Ramos (cell line): ENCODE results near the gene ARMC2.
"Not testable (repeated sequence)": the region's sequence is repeated elsewhere in the genome, so short reads cannot be mapped to it uniquely, and the experiment has no call there.

Source experiments
- in situ Hi-C: fragments of 300-500 bp; cut with MboI; formaldehyde crosslinking; loops from one replicate; pipeline ENCODE4 v1.14.3; 2022; ENCODE audit warnings: low sequenced_read_pairs; ENCODE audit not compliant: unreplicated experiment

Gene ARMC2, protein sequence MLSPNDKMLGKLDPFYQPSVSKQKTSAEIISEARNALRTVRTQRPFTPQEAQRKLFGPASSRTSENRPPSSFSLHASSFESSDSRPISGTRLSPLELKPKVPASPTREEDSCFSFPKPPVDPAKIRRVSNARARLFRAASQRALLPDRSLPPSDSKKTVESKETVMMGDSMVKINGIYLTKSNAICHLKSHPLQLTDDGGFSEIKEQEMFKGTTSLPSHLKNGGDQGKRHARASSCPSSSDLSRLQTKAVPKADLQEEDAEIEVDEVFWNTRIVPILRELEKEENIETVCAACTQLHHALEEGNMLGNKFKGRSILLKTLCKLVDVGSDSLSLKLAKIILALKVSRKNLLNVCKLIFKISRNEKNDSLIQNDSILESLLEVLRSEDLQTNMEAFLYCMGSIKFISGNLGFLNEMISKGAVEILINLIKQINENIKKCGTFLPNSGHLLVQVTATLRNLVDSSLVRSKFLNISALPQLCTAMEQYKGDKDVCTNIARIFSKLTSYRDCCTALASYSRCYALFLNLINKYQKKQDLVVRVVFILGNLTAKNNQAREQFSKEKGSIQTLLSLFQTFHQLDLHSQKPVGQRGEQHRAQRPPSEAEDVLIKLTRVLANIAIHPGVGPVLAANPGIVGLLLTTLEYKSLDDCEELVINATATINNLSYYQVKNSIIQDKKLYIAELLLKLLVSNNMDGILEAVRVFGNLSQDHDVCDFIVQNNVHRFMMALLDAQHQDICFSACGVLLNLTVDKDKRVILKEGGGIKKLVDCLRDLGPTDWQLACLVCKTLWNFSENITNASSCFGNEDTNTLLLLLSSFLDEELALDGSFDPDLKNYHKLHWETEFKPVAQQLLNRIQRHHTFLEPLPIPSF

DNA sequence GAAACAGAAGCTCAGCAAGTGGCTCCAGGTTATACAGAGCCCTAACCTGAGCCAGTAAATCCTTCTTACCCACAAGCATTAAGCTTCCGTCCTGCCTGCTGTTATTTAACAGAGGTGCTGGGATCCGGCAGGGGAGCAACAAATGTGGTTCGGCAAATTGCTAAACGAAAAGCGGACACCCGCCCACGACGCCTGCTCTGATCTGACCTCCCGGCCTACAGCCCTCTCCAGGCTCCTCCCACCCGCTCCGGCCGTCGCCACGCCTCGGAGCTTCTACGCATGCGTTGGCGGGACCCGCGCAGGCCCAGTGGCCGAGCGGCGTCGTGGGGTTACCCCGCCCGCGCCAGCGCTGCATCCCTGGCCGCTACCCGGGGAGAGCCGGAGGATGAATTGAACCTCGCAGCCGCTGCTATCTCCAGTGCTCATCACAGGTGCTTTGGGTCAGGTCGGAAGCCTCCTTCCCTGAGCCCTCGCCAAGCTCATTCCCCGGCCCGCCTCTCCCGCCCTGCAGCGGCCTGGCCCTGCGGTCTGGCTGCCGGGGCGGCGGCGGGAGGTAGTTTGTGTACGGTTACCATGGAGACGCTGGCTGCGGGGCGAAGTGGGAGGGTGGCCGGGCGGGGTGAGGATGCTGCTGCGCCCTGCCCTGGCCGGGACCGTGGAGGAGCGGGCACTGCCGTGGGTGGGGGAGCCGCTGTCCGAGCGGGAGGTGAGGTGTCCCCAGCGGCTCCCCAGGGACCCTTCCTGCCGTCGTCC, at the start of gene ARMC2:
ARMC2 (plus strand) TSS at position 307 of the 753 bp plus-strand sequence. CDS start 5,846 bp downstream, outside the sequence.
- in situ Hi-C loops = no loop called here

DNA sequence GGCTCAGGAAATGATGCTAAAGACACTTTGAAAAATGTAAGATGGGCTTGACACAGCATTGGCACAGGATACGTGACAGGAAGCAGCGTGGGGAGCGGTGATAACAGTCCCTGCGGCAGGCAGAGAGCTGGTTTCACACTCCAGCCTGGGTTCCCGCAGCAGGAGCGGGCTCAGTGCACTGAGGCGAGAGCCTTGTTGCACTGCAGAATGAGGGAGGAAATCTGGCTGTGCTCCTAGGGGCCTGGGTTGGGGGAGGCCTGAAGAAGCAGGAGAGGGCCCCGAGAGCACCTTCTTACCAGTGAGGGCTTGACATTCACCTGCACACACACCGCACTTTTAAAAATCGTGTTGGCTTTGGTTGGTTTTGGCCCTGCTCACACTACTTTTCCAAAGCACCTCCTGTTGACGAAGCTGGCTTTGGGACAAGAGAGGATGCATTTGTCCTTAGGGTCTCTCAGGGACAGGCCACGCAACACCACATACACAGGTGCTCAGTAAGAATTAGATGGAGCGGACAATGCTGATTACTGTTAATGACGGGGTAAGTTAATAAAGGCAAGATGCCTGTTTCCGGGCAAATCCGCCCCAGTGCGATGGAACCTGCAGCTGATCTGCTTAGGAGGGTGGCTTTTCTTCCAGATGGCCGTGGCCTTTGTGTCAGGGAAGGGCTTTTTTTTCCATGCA, 49.4 kb upstream of the ARMC2 start:
- in situ Hi-C loops = no loop called here

DNA sequence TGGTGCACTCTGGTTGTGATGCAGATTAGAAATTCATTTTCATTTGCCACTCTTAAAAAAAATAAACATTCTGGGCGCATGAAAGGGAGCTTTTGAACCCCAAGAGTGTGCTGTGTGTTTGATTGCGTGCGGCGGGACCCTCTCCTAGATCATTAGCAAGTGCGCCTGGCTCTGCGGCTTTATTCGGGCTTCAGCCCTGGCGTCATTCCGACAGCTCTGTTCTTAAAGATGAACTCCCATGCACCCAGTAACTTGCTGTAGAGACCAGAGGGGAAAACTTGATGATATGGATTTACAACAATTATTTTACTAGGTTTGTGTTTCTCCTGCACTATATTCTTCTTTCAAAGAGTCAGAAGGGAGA, 48.9 kb upstream of the ARMC2 start:
- in situ Hi-C loops = no loop called here

DNA sequence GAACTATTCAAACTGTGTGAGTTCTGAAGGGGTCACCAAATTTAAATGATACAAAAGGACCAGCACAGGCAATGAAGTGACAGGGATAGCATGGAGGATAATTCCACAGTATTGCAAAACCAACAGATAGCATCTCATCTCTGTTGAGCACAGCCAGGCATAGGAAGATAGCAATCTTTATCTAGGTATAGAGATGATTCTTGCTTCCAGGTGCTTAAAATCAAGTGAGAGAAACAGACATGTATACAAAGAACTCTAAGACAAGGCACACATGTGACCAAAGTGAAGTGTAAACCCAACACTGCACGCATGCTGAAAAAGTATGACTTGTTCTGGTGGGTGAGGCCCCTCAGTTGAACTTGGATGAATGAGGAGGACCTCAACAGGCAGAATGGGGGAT, 48.4 kb upstream of the ARMC2 start:
- in situ Hi-C loops = no loop called here

DNA sequence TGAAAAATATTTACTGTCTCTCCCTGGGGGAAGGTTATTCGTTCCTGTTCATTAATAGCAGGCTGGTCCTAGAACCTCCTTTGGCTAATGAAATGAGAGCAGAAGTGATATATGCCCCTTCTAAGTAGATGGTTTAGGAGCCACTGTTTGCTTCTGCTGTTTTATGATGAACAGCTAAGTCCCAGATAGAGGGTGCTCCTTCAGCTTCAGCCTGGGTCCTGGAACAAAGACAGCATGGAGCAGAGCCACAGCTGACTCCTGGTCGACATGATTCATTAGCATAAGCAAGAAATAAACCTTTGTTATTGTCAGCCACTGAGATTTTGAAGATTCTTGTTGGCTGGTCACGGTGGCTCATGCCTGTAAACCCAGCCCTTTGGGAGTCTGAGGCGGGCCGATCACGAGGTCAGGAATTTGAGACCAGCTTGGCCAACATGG, 47.8 kb upstream of the ARMC2 start:
- in situ Hi-C loops = no loop called here

DNA sequence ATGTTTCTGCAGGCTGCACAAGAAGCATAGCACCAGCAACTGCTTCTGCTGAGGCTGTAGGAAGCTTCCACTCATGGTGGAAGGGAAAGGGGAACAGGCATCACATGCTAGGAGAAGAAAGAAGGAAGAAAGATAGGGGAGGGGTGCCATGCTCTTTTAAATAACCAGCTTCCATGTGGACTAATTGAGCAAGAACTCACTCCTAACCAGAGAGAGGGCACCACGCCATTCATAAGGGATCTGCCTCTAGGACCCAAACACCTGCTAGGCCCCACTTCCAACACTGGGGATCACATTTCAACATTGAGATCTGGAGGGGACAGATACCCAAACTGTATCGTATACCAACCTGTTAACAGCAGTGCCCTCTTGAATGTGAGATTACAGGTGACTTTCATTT, 46.9 kb upstream of the ARMC2 start:
- in situ Hi-C loops = no loop called here

DNA sequence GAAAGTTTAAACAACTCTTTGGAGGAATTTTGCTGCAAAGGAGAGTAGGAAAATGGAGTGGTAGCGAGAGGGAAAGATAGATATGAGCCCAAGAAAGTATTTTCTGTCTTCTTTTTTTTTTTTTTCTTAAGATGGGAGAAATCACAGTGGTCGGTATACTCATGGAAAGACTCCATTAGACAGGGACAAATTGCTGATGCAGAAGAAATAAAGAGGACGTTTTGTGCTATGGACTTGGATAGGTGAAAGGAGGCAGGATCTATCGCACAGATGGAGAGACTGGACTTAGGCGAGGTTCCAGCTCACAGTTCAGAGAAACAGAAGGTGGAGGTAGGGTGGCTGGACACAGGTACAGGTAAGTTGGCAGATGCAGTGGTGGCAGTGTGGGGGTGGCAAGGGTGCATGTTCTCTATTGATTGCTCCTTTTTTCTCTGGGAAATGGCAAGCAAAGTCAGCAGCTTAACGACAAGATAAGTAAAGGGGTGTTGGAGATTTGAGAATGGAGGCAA, 44.2 kb upstream of the ARMC2 start:
- in situ Hi-C loops = no loop called here

DNA sequence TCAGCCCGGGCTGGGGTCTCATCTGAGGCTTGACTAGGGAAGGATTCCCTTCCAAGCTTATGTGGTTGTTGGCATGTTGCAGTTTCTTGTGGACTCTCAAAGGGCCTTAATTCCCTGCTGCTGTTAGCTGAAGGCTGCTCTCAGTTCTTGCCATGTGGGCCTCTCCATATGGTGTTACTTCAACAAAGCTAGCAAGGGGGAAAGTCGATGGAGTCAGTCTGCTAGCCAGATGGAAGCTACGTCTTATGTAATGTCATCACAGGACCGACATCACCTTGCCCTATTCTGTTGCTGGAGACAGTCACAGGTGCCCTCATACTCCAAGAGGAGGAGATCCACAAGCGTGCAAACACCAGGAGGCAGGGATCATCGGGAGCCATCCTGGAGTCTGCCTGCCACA, 43.3 kb upstream of the ARMC2 start:
- in situ Hi-C loops = no loop called here

DNA sequence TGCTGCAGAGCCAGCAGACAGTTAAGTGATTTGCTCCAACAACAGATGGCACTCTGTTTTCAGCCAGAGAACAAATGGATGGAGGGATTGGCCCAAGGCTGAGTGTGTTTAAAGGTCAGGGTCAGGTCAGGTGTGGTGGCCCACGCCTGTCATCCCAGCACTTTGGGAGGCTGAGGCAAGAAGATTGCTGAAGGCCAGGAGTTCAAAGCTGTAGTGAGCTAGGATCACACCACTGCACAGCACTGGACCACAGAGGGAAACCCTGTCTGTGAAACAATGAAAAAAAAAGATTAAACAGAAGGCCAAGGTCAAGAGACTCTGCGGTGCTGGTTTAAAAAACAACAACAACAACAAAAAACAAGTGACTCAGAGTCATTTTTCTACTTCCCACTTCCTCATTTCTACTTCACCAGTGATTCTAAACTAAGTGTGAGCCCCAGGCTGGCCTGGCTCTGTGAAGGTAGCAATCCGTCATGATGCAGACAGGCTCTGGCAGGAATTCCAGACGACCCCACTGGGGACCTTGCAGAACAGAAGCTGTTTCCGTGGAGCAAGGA, 42.5 kb upstream of the ARMC2 start:
- in situ Hi-C loops = no loop called here

DNA sequence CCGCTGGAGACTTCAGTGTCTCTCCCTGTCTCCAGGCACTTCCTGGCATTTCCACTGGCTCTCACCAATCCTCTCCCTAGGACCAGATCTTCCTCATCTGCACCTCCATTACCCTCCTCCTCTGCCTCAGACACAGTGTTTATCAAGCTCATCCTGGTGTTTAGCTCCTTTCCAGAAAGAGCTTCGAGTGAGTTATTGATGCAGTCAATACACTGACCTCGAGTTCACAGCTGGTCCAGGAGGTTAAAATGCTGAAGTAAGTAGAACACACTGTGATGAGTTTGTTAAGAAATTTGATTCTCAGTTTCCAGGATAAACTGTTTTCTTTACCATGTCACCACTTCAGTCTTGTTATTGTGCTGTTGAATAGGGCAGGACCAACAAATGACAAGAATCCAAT, 42.1 kb upstream of the ARMC2 start:
- in situ Hi-C loops = no loop called here

DNA sequence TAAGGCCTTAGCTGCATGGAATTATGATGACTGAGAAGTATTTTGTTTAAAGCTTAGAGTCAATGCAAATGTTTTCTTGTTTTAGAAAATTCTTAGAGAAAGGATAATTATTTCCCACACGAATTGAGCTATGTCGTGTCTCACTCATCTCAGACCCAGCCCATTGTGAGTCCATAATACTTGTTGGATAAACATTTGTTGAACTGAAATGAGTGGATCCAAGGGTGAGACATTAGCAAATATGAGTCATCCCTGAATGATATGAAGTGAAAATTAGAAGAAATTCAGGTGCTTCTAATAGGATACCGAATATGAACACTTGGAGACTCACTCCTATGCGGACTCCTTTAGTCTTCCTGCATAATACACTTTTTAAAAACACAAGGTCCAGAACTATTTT, 41.6 kb upstream of the ARMC2 start:
- in situ Hi-C loops = no loop called here

DNA sequence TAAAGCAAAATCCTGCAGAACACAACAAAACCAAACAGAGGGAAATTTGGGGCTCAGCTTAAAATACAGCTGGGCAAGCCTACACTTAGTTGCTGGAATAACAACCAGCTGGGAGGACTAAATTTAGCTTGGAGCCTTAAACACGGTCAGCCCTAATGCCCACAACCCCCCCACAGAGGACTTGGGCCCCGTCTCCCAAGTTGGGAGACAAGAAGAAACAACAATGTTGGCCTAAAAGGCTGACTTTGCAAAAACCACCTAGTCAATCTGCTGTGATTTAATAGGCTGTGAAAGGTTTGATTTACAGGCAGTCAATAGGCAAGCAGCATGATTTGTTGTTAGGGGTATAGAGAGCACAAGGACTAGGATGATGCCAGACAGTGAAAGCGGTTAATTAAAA, 40.3 kb upstream of the ARMC2 start:
- in situ Hi-C loops = no loop called here

DNA sequence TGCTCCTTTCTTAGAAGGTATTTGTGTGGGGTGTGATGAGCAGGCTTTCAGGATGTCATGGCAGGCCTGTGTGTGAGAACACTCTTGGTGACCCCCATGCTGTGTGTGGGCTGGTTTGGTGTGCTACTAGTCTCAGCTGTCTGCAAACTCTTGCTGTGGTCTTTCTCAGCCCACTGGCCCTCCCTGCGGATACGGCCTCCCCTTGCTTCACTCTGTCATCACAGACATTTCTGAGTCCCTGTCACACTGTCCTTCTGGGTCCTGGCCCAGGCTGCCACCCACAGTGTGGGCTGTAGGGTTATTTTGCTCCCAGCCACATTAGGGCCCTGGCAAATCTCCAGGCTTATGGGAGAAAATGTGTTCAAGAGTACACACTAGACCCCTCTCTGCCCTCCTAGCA, 39.0 kb upstream of the ARMC2 start:
- in situ Hi-C loops = no loop called here

DNA sequence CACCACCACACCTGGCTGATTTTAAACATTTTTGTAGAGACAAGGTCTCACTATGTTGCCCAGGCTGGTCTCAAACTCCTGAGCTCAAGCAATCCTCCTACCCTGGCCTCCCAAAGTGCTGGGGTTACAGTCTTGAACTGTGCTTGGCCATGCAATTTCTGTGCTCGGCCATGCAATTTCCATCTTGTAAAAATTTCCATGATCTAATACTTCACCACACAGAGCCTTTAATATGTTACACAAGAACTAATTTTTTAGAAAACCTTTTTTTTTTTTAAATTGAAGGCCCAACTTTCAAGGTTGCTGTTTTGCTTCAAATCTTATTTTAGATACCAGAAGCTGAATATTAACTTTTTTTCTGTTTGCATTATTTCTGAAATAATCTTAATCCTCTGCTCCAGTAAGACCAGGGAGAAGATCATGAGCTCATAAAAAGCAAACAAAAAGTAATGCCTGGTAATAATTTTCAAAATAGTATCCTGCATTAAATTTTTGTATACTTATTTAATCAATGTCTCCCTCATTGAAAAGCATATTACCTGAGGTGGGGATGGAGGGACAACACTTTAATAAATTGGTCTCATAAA, 38.1 kb upstream of the ARMC2 start:
- in situ Hi-C loops = no loop called here

DNA sequence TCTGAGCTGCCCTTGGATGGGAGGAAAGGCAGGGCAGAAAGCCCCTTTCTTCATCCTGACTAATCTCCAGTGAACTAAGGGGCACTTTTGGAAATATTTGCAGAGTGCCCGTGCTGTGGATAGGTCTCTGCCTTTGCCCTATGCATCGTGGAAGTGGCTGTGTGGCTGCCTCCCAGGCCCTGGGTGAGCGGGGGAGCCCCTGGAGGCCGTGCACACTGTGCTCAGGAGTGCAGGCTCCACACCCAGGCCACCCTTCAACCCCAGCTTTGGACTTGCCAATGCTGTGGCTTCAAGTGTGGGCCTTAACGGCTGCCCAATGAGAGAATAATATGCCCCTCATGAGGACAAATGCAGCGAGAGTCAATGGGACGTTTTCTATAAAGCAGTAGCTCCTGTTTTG, 36.7 kb upstream of the ARMC2 start:
- in situ Hi-C loops = no loop called here

DNA sequence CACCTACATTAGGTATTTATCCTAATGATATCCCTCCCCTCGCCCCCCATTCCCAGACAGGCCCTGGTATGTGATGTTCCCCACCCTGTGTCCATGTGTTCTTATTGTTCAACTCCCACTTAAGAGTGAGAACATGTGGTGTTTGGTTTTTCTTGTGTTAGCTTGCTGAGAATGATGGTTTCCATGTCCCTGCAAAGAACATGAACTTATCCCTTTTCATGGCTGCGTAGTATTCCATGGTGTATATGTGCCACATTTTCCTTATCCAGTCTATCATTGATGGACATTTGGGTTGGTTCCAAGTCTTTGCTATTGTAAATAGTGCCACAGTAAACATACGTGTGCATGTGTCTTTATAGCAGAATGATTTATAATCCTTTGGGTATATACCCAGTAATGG, 35.0 kb upstream of the ARMC2 start:
- in situ Hi-C loops = not testable (repeated sequence)

DNA sequence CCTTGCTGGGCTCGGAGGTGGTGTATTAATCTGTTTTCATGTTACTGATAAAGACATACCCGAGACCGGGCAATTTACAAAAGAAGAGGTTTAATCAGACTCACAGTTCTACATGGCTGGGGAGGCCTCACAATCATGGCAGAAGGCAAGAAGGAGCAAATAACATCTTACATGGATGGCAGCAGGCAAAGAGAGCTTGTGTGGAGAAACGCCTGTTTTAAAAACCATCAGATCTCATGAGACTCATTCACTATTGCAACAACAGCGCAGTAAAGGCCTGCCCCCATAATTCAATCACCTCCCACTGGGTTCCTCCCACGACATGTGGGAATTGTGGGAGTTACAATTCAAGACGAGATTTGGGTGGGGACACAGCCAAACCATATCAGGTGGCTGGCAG, 30.9 kb upstream of the ARMC2 start:
- in situ Hi-C loops = not testable (repeated sequence)

DNA sequence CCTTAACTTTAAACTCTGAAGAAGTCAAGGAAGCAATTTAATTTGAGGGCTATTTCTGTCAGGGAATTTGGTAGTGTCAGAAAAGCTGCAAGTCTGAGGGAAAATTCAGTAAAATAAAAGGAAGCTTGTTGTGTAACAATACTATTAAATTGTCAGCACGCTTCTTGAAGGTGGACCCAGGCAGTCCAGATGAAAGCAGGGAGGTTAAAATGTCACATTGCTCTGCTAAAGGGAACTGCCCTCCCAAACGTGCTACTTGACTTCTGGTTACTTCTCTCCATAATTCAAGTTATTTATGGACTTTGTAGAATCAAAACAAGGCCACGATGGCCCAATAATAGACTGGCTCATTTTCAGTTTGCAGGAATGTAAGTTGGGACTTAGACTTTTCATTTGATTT, 28.2 kb upstream of the ARMC2 start:
- in situ Hi-C loops = no loop called here

DNA sequence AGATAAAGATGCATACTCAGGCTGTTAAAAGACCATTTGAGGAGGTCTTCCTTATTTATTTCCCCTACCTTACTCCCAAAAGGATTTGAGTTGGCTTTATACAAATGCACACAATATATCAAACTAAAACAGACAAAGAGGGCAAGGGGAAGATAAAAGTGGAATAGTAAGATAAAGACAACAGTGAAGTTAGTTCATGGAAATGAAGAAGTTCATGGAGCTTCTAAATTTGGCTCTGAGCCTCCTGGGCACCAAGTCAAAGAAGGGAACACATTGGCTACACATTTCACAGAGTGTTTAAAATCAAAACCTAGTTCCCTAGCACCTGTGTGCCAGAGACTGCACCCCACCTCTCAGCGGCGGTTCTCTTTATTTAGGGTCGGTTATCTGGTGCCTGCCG, 25.8 kb upstream of the ARMC2 start:
- in situ Hi-C loops = no loop called here
